Endothelial cell (in vitro differentiated cells): ENCODE measurements around the gene AKAP17A. TPM values are rescaled to one million over a fixed set of nuclear protein-coding genes. Genes with fewer than 3 reads are reported as not detected.

Experiments
- DNase-seq: peaks from one replicate; pipeline ENCODE4 v3.0.0; 2021; ENCODE audit warnings: low spot score
- H3K27ac Mint-ChIP-seq: one replicate; pipeline ENCODE4 v1.8.0; 2021; ENCODE audit warnings: mixed read lengths, inconsistent platforms; ENCODE audit not compliant: unreplicated experiment
- H3K27me3 Mint-ChIP-seq: one replicate; pipeline ENCODE4 v1.8.0; 2021; ENCODE audit warnings: mild to moderate bottlenecking, moderate library complexity, mixed read lengths, inconsistent platforms; ENCODE audit not compliant: unreplicated experiment
- H3K36me3 Mint-ChIP-seq: one replicate; pipeline ENCODE4 v1.8.0; 2021; ENCODE audit warnings: mild to moderate bottlenecking, low read depth, mixed read lengths, inconsistent platforms; ENCODE audit not compliant: unreplicated experiment
- H3K4me1 Mint-ChIP-seq: one replicate; pipeline ENCODE4 v1.8.0; 2021; ENCODE audit warnings: mild to moderate bottlenecking, mixed read lengths, inconsistent platforms; ENCODE audit not compliant: unreplicated experiment
- H3K4me3 Mint-ChIP-seq: one replicate; pipeline ENCODE4 v1.8.0; 2021; ENCODE audit warnings: mild to moderate bottlenecking, mixed read lengths, inconsistent platforms; ENCODE audit not compliant: unreplicated experiment
- H3K9me3 Mint-ChIP-seq: one replicate; pipeline ENCODE4 v1.8.0; 2021; ENCODE audit warnings: mixed read lengths, inconsistent platforms; ENCODE audit not compliant: unreplicated experiment
- CTCF ChIP-seq: fragments of 200-600 bp; sonication (generic); IDR thresholded peaks from one replicate; pipeline ENCODE4 v1.5.0; 2021; ENCODE audit warnings: antibody characterized with exemption; ENCODE audit not compliant: unreplicated experiment
- long read RNA-seq: library from polyadenylated mRNA; unstranded; transcript quantifications from one replicate; pipeline ENCODE4 v2.0.0, GENCODE V29; 2020; ENCODE audit not compliant: unreplicated experiment
- total RNA-seq: library from RNA; stranded (reverse); fragmentation: NEBNext Ultra II Directional; extraction: Animal tissue kit (Norgen Biotek cat#: 25700); gene quantifications from one replicate; pipeline ENCODE4 v1.2.1, GENCODE V29; 2021; ENCODE audit not compliant: unreplicated experiment

The AKAP17A gene
- 25.9 TPM for total RNA-seq
- long read RNA-seq, partial matches to known transcripts: 0 of 5 reads
- long read RNA-seq, other reads (novel, unspliced or antisense): 1 of 5 reads

GRCh38 chrX:1591102-1591862, at the start of gene AKAP17A:
AKAP17A (plus strand) TSS chrX:1591604; CDS start chrX:1593463, 1,859 bp downstream.
- Mint-ChIP-seq H3K4me1 (peaks cover 7% of the 10 kb centered on the region), H3K4me3 (peak within 1 kb of the TSS; percentile 92), H3K36me3 (peaks cover 28% of the 10 kb centered on the region), H3K27me3 (peaks cover 15% of the 10 kb centered on the region), H3K9me3 (peaks cover 6% of the 10 kb centered on the region), H3K27ac (peak within 1 kb of the TSS; percentile 78)
- TF ChIP-seq CTCF: no peak
- peak; percentile 91 for DNase-seq

- Mint-ChIP-seq H3K36me3 (peaks cover 7% of the 10 kb centered on the region), H3K4me3 (no peak overlapping the region), H3K27me3 (peaks cover 7% of the 10 kb centered on the region), H3K9me3 (peaks cover 17% of the 10 kb centered on the region), H3K27ac (no peak overlapping the region), H3K4me1 (peaks cover 5% of the 10 kb centered on the region)
- TF ChIP-seq CTCF: no peak
- no peak for DNase-seq
These were observed 48.2 kb upstream of the AKAP17A start for GRCh38 chrX:1542994-1543725.

- H3K36me3 Mint-ChIP-seq: peaks cover 7% of the 10 kb centered on the region
- peaks cover 5% of the 10 kb centered on the region for H3K4me1 Mint-ChIP-seq
- no peak for DNase-seq
- no peak overlapping the region for H3K4me3 Mint-ChIP-seq
- H3K27me3 Mint-ChIP-seq: peaks cover 7% of the 10 kb centered on the region
- H3K27ac Mint-ChIP-seq: no peak overlapping the region
- H3K9me3 Mint-ChIP-seq: peaks cover 28% of the 10 kb centered on the region
- no peak for TF ChIP-seq CTCF
These were observed 45.5 kb upstream of the AKAP17A start for GRCh38 chrX:1545776-1546408.

- peaks cover 5% of the 10 kb centered on the region for H3K4me1 Mint-ChIP-seq
- DNase-seq: no peak
- no peak overlapping the region for H3K27ac Mint-ChIP-seq
- no peak overlapping the region for H3K4me3 Mint-ChIP-seq
- peaks cover 7% of the 10 kb centered on the region for H3K27me3 Mint-ChIP-seq
- peaks cover 7% of the 10 kb centered on the region for H3K36me3 Mint-ChIP-seq
- no peak for TF ChIP-seq CTCF
- H3K9me3 Mint-ChIP-seq: peaks cover 28% of the 10 kb centered on the region
These were observed 44.6 kb upstream of the AKAP17A start for GRCh38 chrX:1546691-1547251.
